ENCODE measurements around the gene CYP26B1.

Gene CYP26B1

DNA sequence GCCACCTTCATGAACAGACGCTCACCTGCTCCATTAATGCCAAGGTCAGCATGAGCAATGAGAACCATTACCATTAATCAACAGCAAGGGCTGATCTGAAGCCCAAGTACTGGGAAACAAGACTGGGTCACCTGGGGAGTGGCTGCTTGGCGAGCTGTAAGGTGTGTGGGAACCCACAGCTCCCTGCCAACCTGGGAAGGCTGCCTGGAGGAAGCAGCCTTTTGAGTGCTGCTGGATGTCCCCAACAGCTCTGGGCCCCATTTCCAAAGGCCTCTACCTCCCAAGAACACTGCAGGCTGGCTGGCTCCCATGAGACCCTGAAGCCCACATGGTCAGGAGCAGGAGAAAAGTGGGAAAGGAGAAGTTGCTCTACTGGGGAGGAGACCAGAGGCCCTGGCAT, 62.1 kb downstream of the CYP26B1 start:
- Mint-ChIP-seq H3K27me3 (ENCODE audit: low read depth) (peaks cover 20% of the 10 kb centered on the region), H3K27ac (no peak overlapping the region), H3K9me3 (no peaks in the 10 kb centered on the region), H3K36me3 (ENCODE audit: low read depth) (no peaks in the 10 kb centered on the region), H3K4me3 (no peak overlapping the region), H3K4me1 (no peaks in the 10 kb centered on the region)
- TF ChIP-seq, protein P1, sequence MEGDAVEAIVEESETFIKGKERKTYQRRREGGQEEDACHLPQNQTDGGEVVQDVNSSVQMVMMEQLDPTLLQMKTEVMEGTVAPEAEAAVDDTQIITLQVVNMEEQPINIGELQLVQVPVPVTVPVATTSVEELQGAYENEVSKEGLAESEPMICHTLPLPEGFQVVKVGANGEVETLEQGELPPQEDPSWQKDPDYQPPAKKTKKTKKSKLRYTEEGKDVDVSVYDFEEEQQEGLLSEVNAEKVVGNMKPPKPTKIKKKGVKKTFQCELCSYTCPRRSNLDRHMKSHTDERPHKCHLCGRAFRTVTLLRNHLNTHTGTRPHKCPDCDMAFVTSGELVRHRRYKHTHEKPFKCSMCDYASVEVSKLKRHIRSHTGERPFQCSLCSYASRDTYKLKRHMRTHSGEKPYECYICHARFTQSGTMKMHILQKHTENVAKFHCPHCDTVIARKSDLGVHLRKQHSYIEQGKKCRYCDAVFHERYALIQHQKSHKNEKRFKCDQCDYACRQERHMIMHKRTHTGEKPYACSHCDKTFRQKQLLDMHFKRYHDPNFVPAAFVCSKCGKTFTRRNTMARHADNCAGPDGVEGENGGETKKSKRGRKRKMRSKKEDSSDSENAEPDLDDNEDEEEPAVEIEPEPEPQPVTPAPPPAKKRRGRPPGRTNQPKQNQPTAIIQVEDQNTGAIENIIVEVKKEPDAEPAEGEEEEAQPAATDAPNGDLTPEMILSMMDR (IDR thresholded peaks at IDR 0.05; ENCODE audit: unreplicated experiment in 3 of 3), result no peak

DNA sequence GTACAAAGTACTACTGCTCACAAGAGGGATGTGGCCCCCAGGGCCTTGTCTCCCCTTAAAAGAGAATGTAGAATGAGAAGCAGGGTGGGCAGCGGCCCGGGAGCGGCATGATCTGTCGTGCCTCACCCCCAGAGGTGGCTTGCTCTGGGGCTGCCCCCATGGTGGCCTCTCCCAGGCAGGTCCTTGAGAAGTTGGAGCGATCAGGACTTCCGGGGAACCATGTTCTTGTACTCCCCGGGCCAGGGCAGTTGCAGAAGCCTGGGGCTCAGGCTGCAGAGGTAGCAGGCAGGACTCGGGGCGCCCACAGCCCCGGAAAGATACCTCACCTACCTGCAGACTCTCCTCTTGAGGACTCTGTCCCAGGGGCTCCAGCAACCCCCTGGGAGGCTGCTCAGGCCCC, 62.6 kb downstream of the CYP26B1 start:
- Mint-ChIP-seq H3K27me3 (ENCODE audit: low read depth) (peaks cover 20% of the 10 kb centered on the region), H3K4me1 (no peaks in the 10 kb centered on the region), H3K27ac (no peak overlapping the region), H3K36me3 (ENCODE audit: low read depth) (no peaks in the 10 kb centered on the region), H3K9me3 (no peaks in the 10 kb centered on the region), H3K4me3 (no peak overlapping the region)
- TF ChIP-seq, protein P1 (IDR thresholded peaks at IDR 0.05; ENCODE audit: unreplicated experiment in 3 of 3), result no peak

DNA sequence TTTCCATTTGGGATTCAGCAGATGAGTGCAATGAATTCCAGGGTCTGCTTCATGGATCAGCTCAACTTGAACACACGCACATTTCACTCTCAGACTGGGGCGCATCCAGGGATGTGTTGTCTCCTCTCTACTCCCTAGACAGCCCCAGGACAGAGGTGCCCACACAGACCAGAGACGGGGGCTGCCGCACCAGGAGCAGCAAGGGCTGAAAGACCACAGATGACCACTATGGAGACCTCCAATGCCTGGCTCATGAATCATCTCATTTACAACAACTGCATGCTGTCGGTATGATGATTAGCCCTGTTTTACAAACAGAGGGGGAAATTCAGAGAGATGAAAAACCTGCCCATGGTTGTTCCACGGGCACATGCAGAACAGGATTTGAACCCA, 63.1 kb downstream of the CYP26B1 start:
- peaks cover 20% of the 10 kb centered on the region for H3K27me3 Mint-ChIP-seq (ENCODE audit: low read depth)
- H3K27ac Mint-ChIP-seq, result no peak overlapping the region
- H3K4me3 Mint-ChIP-seq, result no peak overlapping the region
- H3K9me3 Mint-ChIP-seq, result no peaks in the 10 kb centered on the region
- TF ChIP-seq, protein P1 (IDR thresholded peaks at IDR 0.05; ENCODE audit: unreplicated experiment in 3 of 3), result no peak
- H3K4me1 Mint-ChIP-seq, result no peaks in the 10 kb centered on the region
- H3K36me3 Mint-ChIP-seq (ENCODE audit: low read depth), result no peaks in the 10 kb centered on the region

DNA sequence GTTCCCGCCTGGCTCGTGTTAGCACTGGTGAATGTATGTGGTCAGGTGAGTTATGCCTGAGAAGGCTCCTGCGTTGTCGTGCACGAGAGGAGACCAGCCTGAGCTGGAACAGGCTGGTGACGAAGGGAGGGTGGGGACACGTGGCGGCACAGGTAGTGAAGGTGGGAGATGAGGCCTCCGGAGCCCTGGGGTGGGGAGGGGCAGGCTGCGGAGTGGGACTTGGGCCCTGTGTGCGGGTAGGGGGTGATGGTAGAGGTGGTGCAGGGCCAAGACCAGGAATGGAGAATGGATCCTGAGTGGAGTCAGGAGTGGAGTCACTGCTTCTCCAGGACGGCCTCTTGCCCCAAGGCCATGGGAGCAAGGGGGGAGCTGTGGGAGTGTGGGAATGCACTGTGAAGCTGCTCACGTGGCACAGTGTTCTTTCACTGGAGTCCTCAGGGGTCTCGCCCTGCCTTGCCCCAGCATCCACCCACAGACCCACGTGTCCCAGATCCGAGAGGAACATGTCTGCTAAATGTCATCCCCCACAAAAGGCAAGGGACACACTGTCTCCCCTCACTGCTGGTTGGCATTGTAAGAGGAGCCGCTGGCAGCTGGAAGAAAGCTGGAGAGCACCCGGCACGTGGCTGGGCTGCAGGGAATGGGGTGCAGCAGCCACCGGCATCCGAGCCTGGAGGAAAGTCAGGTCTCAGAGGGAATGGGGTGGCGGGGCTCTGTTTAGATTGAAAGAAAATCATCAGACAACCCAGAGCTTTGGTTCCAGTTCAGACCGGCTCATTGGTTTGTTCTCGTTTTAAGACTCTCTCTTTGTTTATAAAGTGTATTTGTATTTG, 63.7 kb downstream of the CYP26B1 start:
- no peak overlapping the region for H3K27ac Mint-ChIP-seq
- H3K9me3 Mint-ChIP-seq, result no peaks in the 10 kb centered on the region
- no peaks in the 10 kb centered on the region for H3K4me1 Mint-ChIP-seq
- no peaks in the 10 kb centered on the region for H3K36me3 Mint-ChIP-seq (ENCODE audit: low read depth)
- H3K4me3 Mint-ChIP-seq, result no peak overlapping the region
- H3K27me3 Mint-ChIP-seq (ENCODE audit: low read depth), result peaks cover 20% of the 10 kb centered on the region
- TF ChIP-seq, protein P1 (IDR thresholded peaks at IDR 0.05; ENCODE audit: unreplicated experiment in 3 of 3), result no peak

DNA sequence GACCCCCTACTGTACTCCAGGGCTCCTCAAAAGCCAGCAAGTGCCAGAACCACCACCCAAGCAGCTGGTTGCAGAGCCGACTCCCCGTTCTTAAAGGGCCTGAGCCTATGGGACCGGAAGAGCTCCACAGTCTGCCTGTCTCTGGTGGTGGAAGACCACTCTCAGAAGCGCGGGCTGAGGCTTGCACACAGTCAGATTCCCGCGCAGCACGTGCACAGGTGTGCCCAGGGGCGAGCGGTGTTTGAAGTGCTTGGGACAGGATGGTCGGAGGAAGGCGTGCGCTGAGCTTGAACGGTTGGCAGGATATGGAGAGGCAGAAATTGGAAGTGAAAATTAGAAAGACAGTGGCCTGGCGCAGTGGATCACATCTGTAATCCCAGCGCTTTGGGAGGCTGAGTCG, 64.8 kb downstream of the CYP26B1 start:
- H3K4me3 Mint-ChIP-seq, result no peak overlapping the region
- no peaks in the 10 kb centered on the region for H3K36me3 Mint-ChIP-seq (ENCODE audit: low read depth)
- peaks cover 17% of the 10 kb centered on the region for H3K27me3 Mint-ChIP-seq (ENCODE audit: low read depth)
- H3K9me3 Mint-ChIP-seq, result no peaks in the 10 kb centered on the region
- no peak overlapping the region for H3K27ac Mint-ChIP-seq
- TF ChIP-seq, protein P1 (IDR thresholded peaks at IDR 0.05; ENCODE audit: unreplicated experiment in 3 of 3), result no peak
- H3K4me1 Mint-ChIP-seq, result no peaks in the 10 kb centered on the region

DNA sequence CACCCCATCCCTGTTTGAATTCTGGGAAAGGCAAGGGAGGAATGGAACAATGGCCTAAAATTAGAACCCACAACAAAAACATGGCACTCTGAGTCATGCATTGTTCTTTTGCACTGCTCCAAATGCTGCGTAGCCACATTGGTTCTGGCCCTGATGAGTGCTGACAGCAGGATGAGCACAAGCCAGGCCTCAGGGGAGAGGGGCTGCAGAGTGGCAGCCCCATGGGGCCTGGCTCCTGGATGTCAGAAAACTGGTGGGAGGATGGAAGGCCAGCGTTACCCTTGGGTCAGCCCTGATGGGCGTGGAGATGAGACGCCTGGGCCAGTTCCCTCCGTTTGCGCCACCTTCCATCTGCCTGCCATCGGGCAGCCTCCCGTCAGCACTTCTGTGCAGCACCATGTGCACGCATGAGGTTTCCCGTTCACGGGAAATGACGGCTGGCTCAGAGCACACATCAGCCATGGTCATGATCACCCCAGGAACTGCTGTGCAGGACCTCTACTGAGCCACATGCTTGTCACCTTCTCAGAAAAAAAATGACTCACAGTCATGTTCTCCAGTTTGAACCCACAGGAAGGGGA, 65.6 kb downstream of the CYP26B1 start:
- H3K4me3 Mint-ChIP-seq, result no peak overlapping the region
- H3K27ac Mint-ChIP-seq, result no peak overlapping the region
- no peaks in the 10 kb centered on the region for H3K36me3 Mint-ChIP-seq (ENCODE audit: low read depth)
- no peaks in the 10 kb centered on the region for H3K9me3 Mint-ChIP-seq
- H3K27me3 Mint-ChIP-seq (ENCODE audit: low read depth), result peaks cover 15% of the 10 kb centered on the region
- TF ChIP-seq, protein P1 (IDR thresholded peaks at IDR 0.05; ENCODE audit: unreplicated experiment in 3 of 3), result no peak
- no peaks in the 10 kb centered on the region for H3K4me1 Mint-ChIP-seq
